ENCODE data around the gene SMAD4.

SMAD4 gene

GRCh38 chr18:51074605-51075004 lies 44.6 kb downstream of the SMAD4 start:
- no peak for TF ChIP-seq CTCF (conservative IDR thresholded peaks at IDR 0.05)

GRCh38 chr18:51076503-51076902 lies 46.5 kb downstream of the SMAD4 start:
- no peak for TF ChIP-seq CTCF (conservative IDR thresholded peaks at IDR 0.05)
- no peak overlapping the region for H3K27ac ChIP-seq

More at GRCh38 chr18:51074605-51075004, 44.6 kb downstream of the SMAD4 start:
- H3K27ac ChIP-seq, result no peak overlapping the region

- H3K27ac ChIP-seq, result no peak overlapping the region
- TF ChIP-seq CTCF (conservative IDR thresholded peaks at IDR 0.05), result no peak
These were observed 47.2 kb downstream of the SMAD4 start for GRCh38 chr18:51077217-51077616.

GRCh38 chr18:51078026-51078425 lies 48.0 kb downstream of the SMAD4 start:
- H3K27ac ChIP-seq, result no peak overlapping the region
- no peak for TF ChIP-seq CTCF (conservative IDR thresholded peaks at IDR 0.05)

GRCh38 chr18:51082571-51083267 lies 52.7 kb downstream of the SMAD4 start:
- H3K27ac ChIP-seq, result no peak overlapping the region
- TF ChIP-seq CTCF (conservative IDR thresholded peaks at IDR 0.05), result no peak

GRCh38 chr18:51083398-51083797 lies 53.4 kb downstream of the SMAD4 start:
- no peak for TF ChIP-seq CTCF (conservative IDR thresholded peaks at IDR 0.05)
- H3K27ac ChIP-seq, result no peak overlapping the region

GRCh38 chr18:51088410-51088809 lies 58.4 kb downstream of the SMAD4 start:
- TF ChIP-seq CTCF (conservative IDR thresholded peaks at IDR 0.05), result no peak
- no peak overlapping the region for H3K27ac ChIP-seq

Measured in VCaP (cell line).